Measurements from ENCODE around the gene BAIAP2. TPM values are rescaled to one million over a fixed set of nuclear protein-coding genes. Genes with fewer than 3 reads are reported as not detected.

BAIAP2 gene
- total RNA-seq, 1 donor: 27.5 TPM

- H3K4me3 ChIP-seq (ENCODE audit: low read depth, low read length): no peak overlapping the region
- TF ChIP-seq, protein P1, sequence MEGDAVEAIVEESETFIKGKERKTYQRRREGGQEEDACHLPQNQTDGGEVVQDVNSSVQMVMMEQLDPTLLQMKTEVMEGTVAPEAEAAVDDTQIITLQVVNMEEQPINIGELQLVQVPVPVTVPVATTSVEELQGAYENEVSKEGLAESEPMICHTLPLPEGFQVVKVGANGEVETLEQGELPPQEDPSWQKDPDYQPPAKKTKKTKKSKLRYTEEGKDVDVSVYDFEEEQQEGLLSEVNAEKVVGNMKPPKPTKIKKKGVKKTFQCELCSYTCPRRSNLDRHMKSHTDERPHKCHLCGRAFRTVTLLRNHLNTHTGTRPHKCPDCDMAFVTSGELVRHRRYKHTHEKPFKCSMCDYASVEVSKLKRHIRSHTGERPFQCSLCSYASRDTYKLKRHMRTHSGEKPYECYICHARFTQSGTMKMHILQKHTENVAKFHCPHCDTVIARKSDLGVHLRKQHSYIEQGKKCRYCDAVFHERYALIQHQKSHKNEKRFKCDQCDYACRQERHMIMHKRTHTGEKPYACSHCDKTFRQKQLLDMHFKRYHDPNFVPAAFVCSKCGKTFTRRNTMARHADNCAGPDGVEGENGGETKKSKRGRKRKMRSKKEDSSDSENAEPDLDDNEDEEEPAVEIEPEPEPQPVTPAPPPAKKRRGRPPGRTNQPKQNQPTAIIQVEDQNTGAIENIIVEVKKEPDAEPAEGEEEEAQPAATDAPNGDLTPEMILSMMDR (IDR thresholded peaks at IDR 0.05; ENCODE audit: insufficient read depth, low read length): no peak
- no peak for DNase-seq (ENCODE audit: low read depth)
Measured at GRCh38 chr17:81114351-81115093, 79.6 kb downstream of the BAIAP2 start.

DNA sequence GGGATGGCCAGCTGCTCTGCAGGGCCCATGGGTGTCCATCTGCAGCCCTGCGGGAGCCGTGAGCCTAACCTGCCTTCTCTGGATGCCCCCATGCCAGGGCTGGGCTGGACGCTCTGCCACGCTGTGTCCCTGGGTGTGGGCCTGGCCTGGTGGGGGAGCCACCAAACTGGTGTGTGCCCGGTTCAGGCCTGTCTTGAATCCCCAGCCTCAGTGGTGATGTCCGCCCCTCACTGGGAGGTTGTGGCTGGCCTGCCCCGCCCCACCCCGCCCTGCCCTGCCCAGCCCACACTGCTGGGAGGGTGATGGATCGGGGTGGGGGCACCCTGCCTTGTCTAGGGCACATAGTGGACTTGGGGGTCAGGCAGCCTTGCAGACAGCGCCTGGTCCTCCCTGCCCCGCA, 80.3 kb downstream of the BAIAP2 start:
- no peak for DNase-seq (ENCODE audit: low read depth)
- H3K4me3 ChIP-seq (ENCODE audit: low read depth, low read length): no peak overlapping the region

GRCh38 chr17:81115749-81116464, 81.0 kb downstream of the BAIAP2 start:
- DNase-seq (ENCODE audit: low read depth): no peak
- TF ChIP-seq, protein P1 (IDR thresholded peaks at IDR 0.05; ENCODE audit: insufficient read depth, low read length): no peak
- H3K4me3 ChIP-seq (ENCODE audit: low read depth, low read length): no peak overlapping the region

More for the DNA sequence above, 80.3 kb downstream of the BAIAP2 start:
- TF ChIP-seq, protein P1 (IDR thresholded peaks at IDR 0.05; ENCODE audit: insufficient read depth, low read length): no peak

- H3K4me3 ChIP-seq (ENCODE audit: low read depth, low read length): no peak overlapping the region
- DNase-seq (ENCODE audit: low read depth): no peak
- TF ChIP-seq, protein P1 (IDR thresholded peaks at IDR 0.05; ENCODE audit: insufficient read depth, low read length): no peak
Measured at GRCh38 chr17:81116704-81117103, 81.8 kb downstream of the BAIAP2 start.

GRCh38 chr17:81117672-81118198, 82.8 kb downstream of the BAIAP2 start:
- H3K4me3 ChIP-seq (ENCODE audit: low read depth, low read length): no peak overlapping the region
- TF ChIP-seq, protein P1 (IDR thresholded peaks at IDR 0.05; ENCODE audit: insufficient read depth, low read length): no peak
- DNase-seq (ENCODE audit: low read depth): no peak

DNA sequence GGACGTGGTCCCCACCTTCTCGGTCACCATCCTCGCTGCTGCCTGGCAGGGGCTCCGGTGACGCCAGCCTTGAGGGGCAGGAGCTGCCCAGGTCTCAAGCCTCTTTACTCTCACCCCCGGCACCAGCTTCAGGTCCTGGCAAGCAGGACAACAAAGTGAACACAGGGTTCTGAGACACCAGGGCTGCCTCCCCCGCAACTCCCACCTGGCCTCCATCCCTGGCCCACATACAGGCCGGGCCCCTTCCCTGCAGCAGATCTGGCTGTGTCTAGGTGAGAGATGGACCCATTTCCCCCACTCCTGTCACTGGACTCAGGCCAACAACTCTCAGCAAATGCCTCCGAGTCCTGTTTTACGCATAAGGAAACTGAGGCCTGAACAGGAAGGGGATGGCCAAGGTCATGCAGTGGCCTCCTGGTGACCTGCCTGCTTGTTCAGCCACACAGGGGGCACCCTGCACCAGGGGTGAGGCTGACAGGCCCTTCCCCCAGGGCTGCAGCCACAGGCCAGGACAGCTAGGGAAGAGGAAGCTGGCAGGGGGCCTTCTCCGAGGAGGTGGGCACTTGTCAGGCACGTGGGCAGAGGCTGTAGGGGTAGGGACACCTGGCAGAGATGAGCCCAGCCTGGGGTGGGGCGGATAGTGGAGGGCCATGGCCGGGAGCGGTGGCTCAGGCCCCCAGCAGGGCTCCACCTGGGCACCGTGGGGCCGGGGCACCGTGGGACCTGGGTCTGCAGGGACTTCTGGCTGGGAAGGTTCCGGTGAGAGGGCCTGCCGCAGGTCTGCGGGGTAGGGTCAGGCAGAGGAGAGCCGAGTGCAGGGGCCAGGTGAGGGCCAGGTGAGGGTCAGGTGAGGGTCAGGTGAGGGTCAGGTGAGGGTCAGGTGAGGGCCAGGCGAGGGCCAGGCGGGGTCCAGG, 83.6 kb downstream of the BAIAP2 start:
- peak overlapping the region; percentile 71 for H3K4me3 ChIP-seq (ENCODE audit: low read depth, low read length)
- TF ChIP-seq, protein P1 (IDR thresholded peaks at IDR 0.05; ENCODE audit: insufficient read depth, low read length): no peak
- DNase-seq (ENCODE audit: low read depth): no peak

Measured in fibroblast of the aortic adventitia (primary cell).